OCI-LY7 (cell line): Measurements from ENCODE around the gene MTF1. TPM values are rescaled to one million over a fixed set of nuclear protein-coding genes. Genes with fewer than 3 reads are reported as not detected.

Source experiments
- BruUV-seq: library from RNA; stranded (reverse); fragments of 400-500 nt; replicated peaks from 2 replicates; lab custom pipeline; 2021; lab: Mats Ljungman, UMichigan
- CTCF ChIA-PET: fragments of 300-600 bp; sonication (Branson Sonifier 250); formaldehyde crosslinking; loops from one replicate; lab custom pipeline; 2022; ENCODE audit warnings: antibody characterized with exemption; ENCODE audit not compliant: unreplicated experiment; lab: Charles Lee
- POLR2A ChIA-PET: fragments of 300-600 bp; sonication (Branson Sonifier 250); formaldehyde crosslinking; loops from one replicate; lab custom pipeline; 2022; ENCODE audit warnings: antibody characterized with exemption; lab: Charles Lee
- DNase-seq: peaks from one replicate; pipeline ENCODE4 v3.0.0-alpha.2; 2015; ENCODE audit warnings: low spot score
- H2AFZ ChIP-seq: fragments of 200-600 bp; sonication (generic), shearing (Covaris generic); 2 replicates; pipeline ENCODE4 v1.6.1; 2014; ENCODE audit warnings: mild to moderate bottlenecking, antibody characterized with exemption, low read length, moderate library complexity
- H3K27ac ChIP-seq: fragments of 200-600 bp; sonication (generic); 2 replicates; pipeline ENCODE4 v1.5.1; 2014; ENCODE audit warnings: mixed run types, low read depth, mild to moderate bottlenecking, moderate library complexity, low read length, inconsistent platforms; ENCODE audit not compliant: poor library complexity, severe bottlenecking
- H3K36me3 ChIP-seq: fragments of 200-600 bp; sonication (generic); 2 replicates; pipeline ENCODE4 v1.6.1; 2014; ENCODE audit warnings: mild to moderate bottlenecking, antibody characterized with exemption, low read length, moderate library complexity, mixed read lengths; ENCODE audit not compliant: insufficient read depth
- H3K4me1 ChIP-seq: fragments of 200-600 bp; sonication (generic); 2 replicates; pipeline ENCODE4 v1.5.1; 2014; ENCODE audit warnings: mild to moderate bottlenecking, low read length; ENCODE audit not compliant: insufficient read depth, poor library complexity, severe bottlenecking
- H3K4me2 ChIP-seq: fragments of 200-600 bp; sonication (generic); 2 replicates; pipeline ENCODE4 v1.6.1; 2014; ENCODE audit warnings: mild to moderate bottlenecking, low read length
- H3K4me3 ChIP-seq: fragments of 200-600 bp; sonication (generic); 2 replicates; pipeline ENCODE4 v1.5.1; 2014; ENCODE audit warnings: mild to moderate bottlenecking, low read depth, low read length; ENCODE audit not compliant: poor library complexity, severe bottlenecking
- H3K79me2 ChIP-seq: fragments of 200-600 bp; sonication (generic); 2 replicates; pipeline ENCODE4 v1.6.1; 2016; ENCODE audit warnings: low read depth, mild to moderate bottlenecking, low read length, moderate library complexity, mixed read lengths; ENCODE audit not compliant: insufficient read depth
- H3K9me2 ChIP-seq: fragments of 200-600 bp; sonication (generic); 2 replicates; pipeline ENCODE4 v1.6.1; 2016; ENCODE audit warnings: mild to moderate bottlenecking, low read length, mixed read lengths; ENCODE audit not compliant: insufficient read depth
- H3K9me3 ChIP-seq: fragments of 200-600 bp; sonication (generic); 2 replicates; pipeline ENCODE4 v1.6.1; 2014; ENCODE audit warnings: mild to moderate bottlenecking, mixed run types, low read length, mixed read lengths
- H4K20me1 ChIP-seq: fragments of 200-600 bp; sonication (generic); 2 replicates; pipeline ENCODE4 v1.6.1; 2014; ENCODE audit warnings: mild to moderate bottlenecking, antibody characterized with exemption, low read length, moderate library complexity, mixed read lengths; ENCODE audit not compliant: insufficient read depth
- CTCF ChIP-seq: fragments of 200-600 bp; sonication (generic); conservative IDR thresholded peaks from 2 replicates; pipeline ENCODE4 v1.5.1; 2014; ENCODE audit warnings: mild to moderate bottlenecking, antibody characterized with exemption, low read length, moderate library complexity, mixed read lengths
- EZH2phosphoT487 ChIP-seq: fragments of 200-600 bp; sonication (generic); IDR thresholded peaks from 2 replicates; pipeline ENCODE4 v1.6.1; 2018; ENCODE audit warnings: low read depth, borderline replicate concordance, mild to moderate bottlenecking, mixed run types, antibody characterized with exemption, low read length, moderate library complexity, mixed read lengths
- intact Hi-C: fragments of 100-400 bp; cut with micrococcal nuclease; formaldehyde crosslinking; loops from one replicate; pipeline ENCODE4 v1.10.0; 2022; ENCODE audit not compliant: unreplicated experiment
- total RNA-seq, 2 experiments: library from RNA; depleted of rRNA in 1 of 2; stranded (reverse); fragments of >200 nt in 1 of 2; shearing (Covaris generic) in 1 of 2; gene quantifications; 2 replicates each; pipeline ENCODE4 v1.2.3, GENCODE V29; 2014 to 2022

MTF1 gene
- total RNA-seq, 2 experiments from 2014 or later, result 1.8 to 16.5 TPM

GRCh38 chr1:37841652-37842051 lies 17.7 kb downstream of the MTF1 start:
- H3K36me3 ChIP-seq, result peaks cover 64% of the 10 kb centered on the region
- CTCF ChIA-PET, result no interaction called here
- peaks cover 4% of the 10 kb centered on the region; the same call in 1 of the 2 replicates for H3K79me2 ChIP-seq

GRCh38 chr1:37840711-37841110 lies 18.7 kb downstream of the MTF1 start:
- no peak overlapping the region for H2AFZ ChIP-seq
- H3K4me3 ChIP-seq, result no peak overlapping the region
- H3K79me2 ChIP-seq, result no peaks in the 10 kb centered on the region
- no peak for DNase-seq
- no TSS peak for BruUV-seq
- H3K9me2 ChIP-seq, result no peaks in the 10 kb centered on the region
- no peaks in the 10 kb centered on the region for H3K4me1 ChIP-seq
- H3K27ac ChIP-seq, result no peak overlapping the region
- CTCF ChIA-PET, result no interaction called here
- POLR2A ChIA-PET, result interaction anchor here (1.1 kb wide), 1 partner anchor 10 kb away, joined by 3 read pairs; no protein-coding TSS in a partner anchor
- H3K36me3 ChIP-seq, result peaks cover 63% of the 10 kb centered on the region
- H3K4me2 ChIP-seq, result no peak overlapping the region
- H3K9me3 ChIP-seq, result no peaks in the 10 kb centered on the region
- TF ChIP-seq CTCF (no peak), EZH2phosphoT487 (no peak)
- intact Hi-C loops, result no loop called here
- no peaks in the 10 kb centered on the region for H4K20me1 ChIP-seq

More at GRCh38 chr1:37841652-37842051, 17.7 kb downstream of the MTF1 start:
- BruUV-seq, result no TSS peak
- H4K20me1 ChIP-seq, result no peaks in the 10 kb centered on the region
- peaks cover 4% of the 10 kb centered on the region for H3K4me1 ChIP-seq
- no peak overlapping the region for H3K27ac ChIP-seq
- no peak for DNase-seq
- no peak overlapping the region for H3K4me3 ChIP-seq
- TF ChIP-seq EZH2phosphoT487 (no peak), CTCF (no peak)
- intact Hi-C loops, result no loop called here
- POLR2A ChIA-PET, result no interaction called here
- no peaks in the 10 kb centered on the region for H3K9me2 ChIP-seq
- no peaks in the 10 kb centered on the region for H3K9me3 ChIP-seq
- no peak overlapping the region for H3K4me2 ChIP-seq
- no peak overlapping the region for H2AFZ ChIP-seq

- intact Hi-C loops, result no loop called here
- POLR2A ChIA-PET, result interaction anchor here (0.6 to 1.1 kb wide), 2 partner anchors 11 to 93 kb away, joined by 3 read pairs; no protein-coding TSS in a partner anchor
Observed at GRCh38 chr1:37839676-37840075, 19.7 kb downstream of the MTF1 start.

More at GRCh38 chr1:37839676-37840075, 19.7 kb downstream of the MTF1 start:
- H3K9me2 ChIP-seq, result no peaks in the 10 kb centered on the region
- no peak overlapping the region for H2AFZ ChIP-seq
- peaks cover 63% of the 10 kb centered on the region for H3K36me3 ChIP-seq
- no peak overlapping the region for H3K4me2 ChIP-seq
- CTCF ChIA-PET, result no interaction called here
- TF ChIP-seq CTCF (no peak), EZH2phosphoT487 (no peak)
- H4K20me1 ChIP-seq, result no peaks in the 10 kb centered on the region
- no peaks in the 10 kb centered on the region for H3K79me2 ChIP-seq
- no TSS peak for BruUV-seq
- H3K4me3 ChIP-seq, result no peak overlapping the region
- no peak overlapping the region for H3K27ac ChIP-seq
- H3K9me3 ChIP-seq, result no peaks in the 10 kb centered on the region
- DNase-seq, result no peak
- no peaks in the 10 kb centered on the region for H3K4me1 ChIP-seq
